HepG2 (cell line): Measurements from ENCODE around the gene HPD. TPM values are rescaled to one million over a fixed set of nuclear protein-coding genes. Genes with fewer than 3 reads are reported as not detected.
A peak's percentile ranks its signal among the peaks of the same experiment; 100 is the strongest.

Experiments
- ADNP ChIP-seq: sonication (generic); formaldehyde crosslinking; IDR thresholded peaks from 2 replicates; pipeline ENCODE4 v1.4.0; 2020; ENCODE audit warnings: missing genetic modification reagents
- BORCS8-MEF2B ChIP-seq: sonication (generic); formaldehyde crosslinking; IDR thresholded peaks from 2 replicates; pipeline ENCODE4 v1.8.0; 2022; ENCODE audit warnings: mild to moderate bottlenecking, missing genetic modification reagents
- CAMTA2 ChIP-seq: sonication (generic); formaldehyde crosslinking; IDR thresholded peaks from 2 replicates; pipeline ENCODE4 v1.4.0; 2020; ENCODE audit warnings: mild to moderate bottlenecking, missing genetic modification reagents, borderline replicate concordance
- CBX2 ChIP-seq, 2 experiments: fragments of 200-600 bp in 1 of 2; sonication (generic); formaldehyde crosslinking in 1 of 2; IDR thresholded peaks; 2 replicates each; pipeline versions ENCODE4 v1.7.0 to v1.8.1; 2018 to 2022; ENCODE audit warnings: low read depth in 2 of 2, low read length in 1 of 2, mild to moderate bottlenecking in 1 of 2, missing genetic modification reagents in 1 of 2
- CREBL2 ChIP-seq: sonication (generic); formaldehyde crosslinking; IDR thresholded peaks from 2 replicates; pipeline ENCODE4 v1.8.1; 2023; ENCODE audit warnings: missing genetic modification reagents, mild to moderate bottlenecking, borderline replicate concordance
- JARID2 ChIP-seq: sonication (generic); formaldehyde crosslinking; IDR thresholded peaks from 2 replicates; pipeline ENCODE4 v1.8.1; 2023; ENCODE audit warnings: missing genetic modification reagents, inconsistent platforms; ENCODE audit not compliant: insufficient replicate concordance
- KDM4B ChIP-seq: sonication (generic); formaldehyde crosslinking; IDR thresholded peaks from 2 replicates; pipeline ENCODE4 v1.4.0; 2020; ENCODE audit warnings: missing genetic modification reagents
- TEAD2 ChIP-seq: sonication (generic); formaldehyde crosslinking; IDR thresholded peaks from 2 replicates; pipeline ENCODE4 v1.9.0; 2021; ENCODE audit warnings: missing genetic modification reagents
- TIGD3 ChIP-seq: sonication (generic); formaldehyde crosslinking; IDR thresholded peaks from 2 replicates; pipeline ENCODE4 v1.5.1; 2020; ENCODE audit warnings: mild to moderate bottlenecking, missing genetic modification reagents, borderline replicate concordance
- ZBTB43 ChIP-seq: sonication (generic); formaldehyde crosslinking; conservative IDR thresholded peaks from 2 replicates; pipeline ENCODE4 v1.4.0; 2020; ENCODE audit warnings: missing genetic modification reagents
- ZFP90 ChIP-seq: sonication (generic); formaldehyde crosslinking; IDR thresholded peaks from 2 replicates; pipeline ENCODE4 v1.8.0; 2022; ENCODE audit warnings: missing genetic modification reagents, mild to moderate bottlenecking, inconsistent platforms, borderline replicate concordance
- ZMAT3 ChIP-seq: sonication (generic); formaldehyde crosslinking; conservative IDR thresholded peaks from 2 replicates; pipeline ENCODE4 v1.7.0; 2021; ENCODE audit warnings: missing genetic modification reagents
- ZNF121 ChIP-seq: sonication (generic); formaldehyde crosslinking; IDR thresholded peaks from 2 replicates; pipeline ENCODE4 v1.5.0; 2020; ENCODE audit warnings: mild to moderate bottlenecking, missing genetic modification reagents
- ZNF20 ChIP-seq: sonication (generic); formaldehyde crosslinking; IDR thresholded peaks from 2 replicates; pipeline ENCODE4 v1.4.0; 2020; ENCODE audit warnings: mild to moderate bottlenecking, moderate library complexity, missing genetic modification reagents
- ZNF263 ChIP-seq: sonication (generic); formaldehyde crosslinking; IDR thresholded peaks from 2 replicates; pipeline ENCODE4 v1.4.0; 2020; ENCODE audit warnings: missing genetic modification reagents
- ZNF281 ChIP-seq: sonication (generic); formaldehyde crosslinking; IDR thresholded peaks from 2 replicates; pipeline ENCODE4 v1.4.0; 2020; ENCODE audit warnings: missing genetic modification reagents, borderline replicate concordance
- ZNF331 ChIP-seq: sonication (generic); formaldehyde crosslinking; IDR thresholded peaks from 2 replicates; pipeline ENCODE4 v1.4.0; 2020; ENCODE audit warnings: missing genetic modification reagents
- ZNF652 ChIP-seq: IDR thresholded peaks from 2 replicates; pipeline ENCODE4 v1.6.1; 2016; ENCODE audit warnings: low read depth, borderline replicate concordance
- ZNF7 ChIP-seq: IDR thresholded peaks from 2 replicates; pipeline ENCODE4 v1.6.1; 2016; ENCODE audit warnings: missing biosample characterization, missing genetic modification reagents
- ZNF710 ChIP-seq: sonication (generic); formaldehyde crosslinking; IDR thresholded peaks from 2 replicates; pipeline ENCODE4 v1.5.0; 2020; ENCODE audit warnings: mild to moderate bottlenecking, missing genetic modification reagents, borderline replicate concordance
- ZNF841 ChIP-seq: sonication (generic); formaldehyde crosslinking; IDR thresholded peaks from 2 replicates; pipeline ENCODE4 v1.8.1; 2023; ENCODE audit warnings: missing genetic modification reagents, borderline replicate concordance
- ZNF879 ChIP-seq: sonication (generic); formaldehyde crosslinking; IDR thresholded peaks from 2 replicates; pipeline ENCODE4 v1.8.1; 2023; ENCODE audit warnings: missing genetic modification reagents
- polyA plus RNA-seq, 8 experiments: library from polyadenylated mRNA; depleted of rRNA in 3 of 8; stranded (reverse) in 7 of 8; unstranded in 1 of 8; fragments of >200 nt; fragmentation: Illumina TruSeq in 4 of 8; extraction: Trizol in 4 of 8; gene quantifications; 2 replicates each; pipeline versions ENCODE4 v1.2.1 to v1.2.3, GENCODE V29; 2011 to 2016; ENCODE audit warnings: low read depth in 4 of 8, missing spikeins in 1 of 8, mixed read lengths in 1 of 8; ENCODE audit not compliant: insufficient read depth in 1 of 8
- total RNA-seq, 5 experiments: library from RNA; depleted of rRNA; stranded (reverse); fragments of >200 nt; fragmentation: Illumina TruSeq; extraction: Trizol; gene quantifications; 2 replicates each; pipeline ENCODE4 v1.2.3, GENCODE V29; 2016; ENCODE audit warnings: low read depth in 1 of 5
- TF ChIP-seq, protein P1 (sequence below): IDR thresholded peaks from 2 replicates; pipeline ENCODE4 v1.6.1; 2016; ENCODE audit warnings: mild to moderate bottlenecking, missing biosample characterization, missing genetic modification reagents

Gene HPD
- total and polyA plus RNA-seq, 2 of the 13 experiments (the other 11 are each of a cell fraction or from before 2014, with no cell fraction given): 120 to 195 TPM

- TF ChIP-seq ZNF281 (CRISPR knock-in tag) (no peak), ZNF841 (CRISPR knock-in tag) (no peak), TEAD2 (CRISPR knock-in tag) (no peak), BORCS8-MEF2B (CRISPR knock-in tag) (0 out of 2 replicates have a peak, but pooled peaks have one; percentile 15), ZNF263 (CRISPR knock-in tag) (no peak), ZNF121 (CRISPR knock-in tag) (0 out of 2 replicates have a peak, but pooled peaks have one; percentile 10), ZNF652 (CRISPR knock-in tag) (no peak), ZNF7 (CRISPR knock-in tag) (no peak), CAMTA2 (CRISPR knock-in tag) (no peak), JARID2 (no peak), ZFP90 (CRISPR knock-in tag) (0 out of 2 replicates have a peak, but pooled peaks have one; percentile 64), ZNF331 (CRISPR knock-in tag) (no peak), TIGD3 (CRISPR knock-in tag) (no peak), CREBL2 (no peak), ZBTB43 (0 out of 2 replicates have a peak, but pooled peaks have one; percentile 12), CBX2 (IDR thresholded peaks at IDR 0.05; ENCODE audit: low read depth, low read length) (no peak), CBX2 (CRISPR knock-in tag; IDR thresholded peaks at IDR 0.05; ENCODE audit: low read depth) (no peak), ZNF879 (CRISPR knock-in tag) (no peak), ADNP (CRISPR knock-in tag) (0 out of 2 replicates have a peak, but pooled peaks have one; percentile 56), KDM4B (CRISPR knock-in tag) (no peak), ZMAT3 (CRISPR knock-in tag) (no peak), ZNF20 (no peak), ZNF710 (no peak)
- TF ChIP-seq, protein P1, sequence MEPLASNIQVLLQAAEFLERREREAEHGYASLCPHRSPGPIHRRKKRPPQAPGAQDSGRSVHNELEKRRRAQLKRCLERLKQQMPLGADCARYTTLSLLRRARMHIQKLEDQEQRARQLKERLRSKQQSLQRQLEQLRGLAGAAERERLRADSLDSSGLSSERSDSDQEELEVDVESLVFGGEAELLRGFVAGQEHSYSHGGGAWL (CRISPR knock-in tag): no peak
These were observed 369 bp downstream of the HPD start (continued) for GRCh38 chr12:121858318-121858661.
